HepG2 (cell line): ENCODE data around the gene PRM3.

Experiments used
- CTCF ChIP-seq: sonication (generic); formaldehyde crosslinking; IDR thresholded peaks from 2 replicates; pipeline ENCODE4 v1.5.0; 2020; ENCODE audit warnings: mild to moderate bottlenecking, missing genetic modification reagents, moderate library complexity
- EZH2 ChIP-seq: conservative IDR thresholded peaks from 2 replicates; pipeline ENCODE4 v1.6.1; 2012; ENCODE audit warnings: mild to moderate bottlenecking, low read depth, low read length, moderate library complexity
- FOXA1 ChIP-seq, 2 experiments: fragments of 450-650 bp in 1 of 2; sonication (generic) in 1 of 2; formaldehyde crosslinking in 1 of 2; IDR thresholded peaks; 2 replicates each; pipeline versions ENCODE4 v1.4.0 to v1.6.1; 2016 to 2020; ENCODE audit warnings: missing genetic modification reagents in 1 of 2
- GABPB1 ChIP-seq: IDR thresholded peaks from 2 replicates; pipeline ENCODE4 v1.6.1; 2016; ENCODE audit warnings: mild to moderate bottlenecking, missing genetic modification reagents, moderate library complexity, missing compliant biosample characterization
- KAT7 ChIP-seq: IDR thresholded peaks from 2 replicates; pipeline ENCODE4 v1.6.1; 2018; ENCODE audit warnings: borderline replicate concordance, missing compliant biosample characterization
- ZC3H4 ChIP-seq: sonication (generic); formaldehyde crosslinking; IDR thresholded peaks from 2 replicates; pipeline ENCODE4 v1.4.0; 2020; ENCODE audit warnings: missing genetic modification reagents, borderline replicate concordance
- ZNF501 ChIP-seq: sonication (generic); formaldehyde crosslinking; IDR thresholded peaks from 2 replicates; pipeline ENCODE4 v1.5.1; 2020; ENCODE audit warnings: mild to moderate bottlenecking, moderate library complexity, missing genetic modification reagents
- TF ChIP-seq, protein P1 (sequence below), 2 experiments: sonication (generic) in 1 of 2; formaldehyde crosslinking in 1 of 2; IDR thresholded peaks; 2 replicates each; pipeline versions ENCODE4 v1.5.1 to v1.6.1; 2011 to 2020; ENCODE audit warnings: borderline replicate concordance in 1 of 2, low read depth in 1 of 2, low read length in 1 of 2, mild to moderate bottlenecking in 1 of 2, missing genetic modification reagents in 1 of 2, moderate library complexity in 1 of 2
- TF ChIP-seq, protein P2 (sequence below): IDR thresholded peaks from 2 replicates; pipeline ENCODE4 v1.6.1; 2016; ENCODE audit warnings: missing compliant biosample characterization, missing genetic modification reagents, borderline replicate concordance
- TF ChIP-seq, protein P3 (sequence below): sonication (generic); formaldehyde crosslinking; IDR thresholded peaks from 2 replicates; pipeline ENCODE4 v1.5.1; 2020; ENCODE audit warnings: missing genetic modification reagents, mild to moderate bottlenecking, borderline replicate concordance

GRCh38 chr16:11292076-11292748 is 18.8 kb upstream of the PRM3 start:
- TF ChIP-seq KAT7 (CRISPR knock-in tag) (no peak), EZH2 (no peak), ZNF501 (no peak), GABPB1 (no peak), CTCF (CRISPR knock-in tag) (no peak), FOXA1 (IDR thresholded peaks at IDR 0.05) (no peak), FOXA1 (CRISPR knock-in tag; IDR thresholded peaks at IDR 0.05) (no peak), ZC3H4 (CRISPR knock-in tag) (no peak)
- TF ChIP-seq, protein P1, sequence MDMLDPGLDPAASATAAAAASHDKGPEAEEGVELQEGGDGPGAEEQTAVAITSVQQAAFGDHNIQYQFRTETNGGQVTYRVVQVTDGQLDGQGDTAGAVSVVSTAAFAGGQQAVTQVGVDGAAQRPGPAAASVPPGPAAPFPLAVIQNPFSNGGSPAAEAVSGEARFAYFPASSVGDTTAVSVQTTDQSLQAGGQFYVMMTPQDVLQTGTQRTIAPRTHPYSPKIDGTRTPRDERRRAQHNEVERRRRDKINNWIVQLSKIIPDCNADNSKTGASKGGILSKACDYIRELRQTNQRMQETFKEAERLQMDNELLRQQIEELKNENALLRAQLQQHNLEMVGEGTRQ (IDR thresholded peaks at IDR 0.05; ENCODE audit: low read depth, low read length): no peak
- TF ChIP-seq, protein P1 (CRISPR knock-in tag; IDR thresholded peaks at IDR 0.05; ENCODE audit: borderline replicate concordance): no peak
- TF ChIP-seq, protein P2, sequence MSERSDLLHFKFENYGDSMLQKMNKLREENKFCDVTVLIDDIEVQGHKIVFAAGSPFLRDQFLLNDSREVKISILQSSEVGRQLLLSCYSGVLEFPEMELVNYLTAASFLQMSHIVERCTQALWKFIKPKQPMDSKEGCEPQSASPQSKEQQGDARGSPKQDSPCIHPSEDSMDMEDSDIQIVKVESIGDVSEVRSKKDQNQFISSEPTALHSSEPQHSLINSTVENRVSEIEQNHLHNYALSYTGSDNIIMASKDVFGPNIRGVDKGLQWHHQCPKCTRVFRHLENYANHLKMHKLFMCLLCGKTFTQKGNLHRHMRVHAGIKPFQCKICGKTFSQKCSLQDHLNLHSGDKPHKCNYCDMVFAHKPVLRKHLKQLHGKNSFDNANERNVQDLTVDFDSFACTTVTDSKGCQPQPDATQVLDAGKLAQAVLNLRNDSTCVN (CRISPR knock-in tag): no peak
- TF ChIP-seq, protein P3, sequence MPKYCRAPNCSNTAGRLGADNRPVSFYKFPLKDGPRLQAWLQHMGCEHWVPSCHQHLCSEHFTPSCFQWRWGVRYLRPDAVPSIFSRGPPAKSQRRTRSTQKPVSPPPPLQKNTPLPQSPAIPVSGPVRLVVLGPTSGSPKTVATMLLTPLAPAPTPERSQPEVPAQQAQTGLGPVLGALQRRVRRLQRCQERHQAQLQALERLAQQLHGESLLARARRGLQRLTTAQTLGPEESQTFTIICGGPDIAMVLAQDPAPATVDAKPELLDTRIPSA (CRISPR knock-in tag): no peak
